GM18951 (cell line): Measurements from ENCODE around the gene TMEM170B.

ENCODE experiments used
- POLR2A ChIP-seq: IDR thresholded peaks from 4 replicates; pipeline ENCODE4 v1.6.1; 2011; ENCODE audit warnings: mild to moderate bottlenecking; ENCODE audit not compliant: insufficient read length, insufficient read depth; ENCODE audit errors: extremely low read depth
- in situ Hi-C: fragments of 300-500 bp; cut with MboI; formaldehyde crosslinking; loops from one replicate; pipeline ENCODE4 v1.12.0; 2022; ENCODE audit warnings: low sequenced_read_pairs, mixed read lengths, inconsistent platforms; ENCODE audit not compliant: unreplicated experiment

TMEM170B gene

GRCh38 chr6:11623272-11623671, 85.7 kb downstream of the TMEM170B start:
- in situ Hi-C loops = no loop called here
- no peak for TF ChIP-seq POLR2A

GRCh38 chr6:11625302-11625701, 87.8 kb downstream of the TMEM170B start:
- TF ChIP-seq POLR2A = no peak
- in situ Hi-C loops = loop anchor here (25.0 kb wide), 1 partner anchor 1262 kb away; no protein-coding TSS in a partner anchor

DNA sequence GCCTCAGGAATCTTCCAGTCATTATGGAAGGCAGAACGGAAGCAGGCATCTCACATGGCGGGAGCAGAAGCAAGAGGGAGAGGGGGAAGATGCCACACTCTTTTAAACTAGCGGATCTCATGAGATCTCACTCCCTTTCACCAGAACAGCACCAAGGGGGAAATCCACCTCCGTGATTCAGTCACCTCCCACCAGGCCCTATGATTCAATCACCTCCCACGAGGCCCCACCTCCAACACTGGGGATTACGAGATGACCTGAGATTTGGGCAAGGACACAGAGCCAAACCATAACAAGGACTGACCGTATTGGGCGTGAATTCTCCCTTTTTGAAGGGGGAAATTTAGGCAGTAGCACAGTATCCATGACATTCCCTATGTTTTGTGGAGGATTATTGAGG, 88.8 kb downstream of the TMEM170B start:
- in situ Hi-C loops = loop anchor here (25.0 kb wide), 1 partner anchor 1261 kb away; no protein-coding TSS in a partner anchor
- no peak for TF ChIP-seq POLR2A

DNA sequence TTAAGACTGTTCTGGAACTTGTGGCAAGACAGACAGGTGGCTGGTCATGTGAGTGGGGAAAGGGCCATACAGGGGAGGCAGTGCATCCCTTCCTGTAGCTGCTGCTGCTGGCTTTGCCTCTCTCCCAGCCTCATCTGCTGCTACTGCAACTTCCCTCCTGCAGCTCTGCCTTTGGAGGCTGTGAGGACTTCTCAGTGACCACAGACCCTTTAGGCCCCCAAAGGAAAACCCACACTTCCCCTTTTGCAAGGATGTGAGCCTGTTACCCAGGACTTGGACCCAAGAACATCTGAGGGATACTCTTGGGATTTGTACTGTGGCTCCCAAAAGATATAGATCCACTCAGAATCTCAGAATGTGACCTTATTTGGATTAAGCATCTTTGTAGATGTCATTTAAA, 91.0 kb downstream of the TMEM170B start:
- TF ChIP-seq POLR2A = no peak
- in situ Hi-C loops = loop anchor here (25.0 kb wide), 1 partner anchor 1259 kb away; no protein-coding TSS in a partner anchor

DNA sequence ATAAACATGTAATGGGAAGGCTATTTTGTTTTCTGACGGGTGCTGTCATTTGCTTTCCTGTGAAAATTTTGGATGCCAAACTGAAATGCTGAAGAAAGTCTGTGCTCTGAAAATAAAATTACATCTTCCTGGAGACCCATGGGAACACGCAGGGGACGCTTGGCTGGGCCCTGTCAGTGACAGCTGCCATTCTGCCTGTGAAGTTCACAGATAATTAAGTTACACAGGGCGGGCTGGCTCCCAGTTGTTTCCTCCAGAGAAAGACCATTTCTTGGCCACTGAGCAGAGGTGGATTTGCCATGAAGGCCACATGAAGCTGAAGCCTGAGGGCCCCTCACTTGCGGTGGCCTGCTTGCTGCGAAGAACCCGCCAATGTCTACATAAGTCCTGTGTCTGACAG, 93.5 kb downstream of the TMEM170B start:
- in situ Hi-C loops = loop anchor here (25.0 kb wide), 1 partner anchor 1256 kb away; no protein-coding TSS in a partner anchor
- TF ChIP-seq POLR2A = no peak

- in situ Hi-C loops = loop anchor here (25.0 kb wide), 1 partner anchor 1256 kb away; no protein-coding TSS in a partner anchor
- no peak for TF ChIP-seq POLR2A
These were observed 94.0 kb downstream of the TMEM170B start for GRCh38 chr6:11631539-11631938.

DNA sequence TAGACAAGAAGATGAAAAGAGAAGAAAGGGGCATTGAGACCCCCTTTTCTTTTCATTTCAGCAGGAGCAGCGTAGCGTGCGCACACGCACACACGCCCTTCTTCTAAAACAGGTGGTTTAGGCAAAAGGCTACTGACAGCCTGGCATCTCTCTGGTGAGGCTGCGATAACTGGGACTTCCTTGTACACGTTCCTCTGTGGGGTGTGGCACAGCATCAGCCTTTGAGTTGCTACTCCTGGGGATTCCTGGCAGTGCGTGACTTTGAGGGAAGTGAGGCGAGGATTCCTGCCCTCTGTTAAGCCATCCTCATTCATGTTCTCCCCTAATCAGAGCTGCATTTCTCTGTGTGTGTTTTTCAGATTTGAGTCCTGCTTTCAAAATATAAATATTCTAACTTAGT, 94.7 kb downstream of the TMEM170B start:
- in situ Hi-C loops = loop anchor here (25.0 kb wide), 1 partner anchor 1255 kb away; no protein-coding TSS in a partner anchor
- no peak for TF ChIP-seq POLR2A

- no peak for TF ChIP-seq POLR2A
- in situ Hi-C loops = loop anchor here (25.0 kb wide), 1 partner anchor 1254 kb away; no protein-coding TSS in a partner anchor
These were observed 95.4 kb downstream of the TMEM170B start for GRCh38 chr6:11632795-11633511.
